Measurements from ENCODE around the gene PLLP.

Gene PLLP

GRCh38 chr16:57256601-57257395 lies 27.7 kb downstream of the PLLP start:
- no peak for DNase-seq (ENCODE audit: low spot score)

- no peak for DNase-seq (ENCODE audit: low spot score)
Measured at GRCh38 chr16:57255686-57256415, 28.6 kb downstream of the PLLP start.

- DNase-seq (ENCODE audit: low spot score) = no peak
Measured at GRCh38 chr16:57253466-57253865, 31.0 kb downstream of the PLLP start.

- DNase-seq (ENCODE audit: low spot score) = no peak
Measured at GRCh38 chr16:57252148-57252721, 32.2 kb downstream of the PLLP start.

GRCh38 chr16:57251352-57251751 lies 33.1 kb downstream of the PLLP start:
- no peak for DNase-seq (ENCODE audit: low spot score)

- DNase-seq (ENCODE audit: low spot score) = no peak
Measured at GRCh38 chr16:57245472-57246113, 38.9 kb downstream of the PLLP start.

- peak; percentile 99 for DNase-seq (ENCODE audit: low spot score)
Measured at GRCh38 chr16:57244767-57245471, 39.6 kb downstream of the PLLP start, which contains the start of gene ARL2BP. ARL2BP (plus strand) TSS chr16:57245259; CDS start chr16:57245368, 109 bp downstream.

GRCh38 chr16:57244463-57244766 lies 40.1 kb downstream of the PLLP start:
- DNase-seq (ENCODE audit: low spot score) = no peak

- no peak for DNase-seq (ENCODE audit: low spot score)
Measured at GRCh38 chr16:57242650-57243049, 41.8 kb downstream of the PLLP start.

GRCh38 chr16:57240851-57241250 lies 43.6 kb downstream of the PLLP start:
- no peak for DNase-seq (ENCODE audit: low spot score)

GRCh38 chr16:57239107-57239506 lies 45.4 kb downstream of the PLLP start:
- no peak for DNase-seq (ENCODE audit: low spot score)

- DNase-seq (ENCODE audit: low spot score) = no peak
Measured at GRCh38 chr16:57238682-57239081, 45.8 kb downstream of the PLLP start.

- DNase-seq (ENCODE audit: low spot score) = no peak
Measured at GRCh38 chr16:57236022-57236350, 48.5 kb downstream of the PLLP start.

- DNase-seq (ENCODE audit: low spot score) = no peak
Measured at GRCh38 chr16:57235128-57236021, 49.1 kb downstream of the PLLP start.

- no peak for DNase-seq (ENCODE audit: low spot score)
Measured at GRCh38 chr16:57234707-57235092, 49.8 kb downstream of the PLLP start.

- DNase-seq (ENCODE audit: low spot score) = no peak
Measured at GRCh38 chr16:57233944-57234706, 50.3 kb downstream of the PLLP start.

- no peak for DNase-seq (ENCODE audit: low spot score)
Measured at GRCh38 chr16:57231821-57232350, 52.6 kb downstream of the PLLP start.

GRCh38 chr16:57229079-57229478 lies 55.4 kb downstream of the PLLP start:
- DNase-seq (ENCODE audit: low spot score) = no peak

GRCh38 chr16:57226701-57227621 lies 57.5 kb downstream of the PLLP start:
- DNase-seq (ENCODE audit: low spot score) = no peak
